Parathyroid adenoma (tissue), 2 donors: ENCODE data around the gene HSPH1.
A peak's percentile ranks its signal among the peaks of the same experiment; 100 is the strongest.

Source experiments
- H2AFZ ChIP-seq: fragments of 300-600 bp; sonication (generic); one replicate; pipeline ENCODE4 v1.7.0; 2017; ENCODE audit warnings: antibody characterized with exemption, mild to moderate bottlenecking
- H3K27ac ChIP-seq: fragments of 300-600 bp; sonication (generic); one replicate; pipeline ENCODE4 v1.7.0; 2017
- H3K27me3 ChIP-seq: fragments of 300-600 bp; sonication (generic); one replicate; pipeline ENCODE4 v1.7.0; 2017; ENCODE audit warnings: low read length; ENCODE audit not compliant: control insufficient read depth, insufficient read depth
- H3K36me3 ChIP-seq: fragments of 300-600 bp; sonication (generic); one replicate; pipeline ENCODE4 v1.7.0; 2017; ENCODE audit warnings: low read length; ENCODE audit not compliant: control insufficient read depth, insufficient read depth
- H3K4me1 ChIP-seq: fragments of 300-600 bp; sonication (generic); one replicate; pipeline ENCODE4 v1.7.0; 2017; ENCODE audit warnings: control low read depth
- H3K4me2 ChIP-seq: fragments of 300-600 bp; sonication (generic); one replicate; pipeline ENCODE4 v1.7.0; 2017; ENCODE audit warnings: low read length
- H3K4me3 ChIP-seq: fragments of 300-600 bp; sonication (generic); one replicate; pipeline ENCODE4 v1.7.0; 2017; ENCODE audit warnings: low read depth, low read length
- H3K79me2 ChIP-seq: fragments of 300-600 bp; sonication (generic); one replicate; pipeline ENCODE4 v1.7.0; 2017; ENCODE audit warnings: control low read depth
- H3K9ac ChIP-seq: fragments of 300-600 bp; sonication (generic); one replicate; pipeline ENCODE4 v1.7.0; 2017; ENCODE audit warnings: mild to moderate bottlenecking
- H3K9me3 ChIP-seq: fragments of 300-600 bp; sonication (generic); one replicate; pipeline ENCODE4 v1.7.0; 2017; ENCODE audit warnings: low read length; ENCODE audit not compliant: control insufficient read depth
- CTCF ChIP-seq: fragments of 300-600 bp; sonication (generic); IDR thresholded peaks from one replicate; pipeline ENCODE4 v1.7.0; 2017; ENCODE audit warnings: antibody characterized with exemption, mild to moderate bottlenecking
- donor health status: primary hyperparathyroidism.

Gene HSPH1

GRCh38 chr13:31166591-31166990 lies 4.9 kb upstream of the HSPH1 start:
- H2AFZ ChIP-seq = no peak overlapping the region
- TF ChIP-seq CTCF = no peak
- no peaks in the 10 kb centered on the region for H3K9me3 ChIP-seq
- no peaks in the 10 kb centered on the region for H3K4me1 ChIP-seq
- H3K4me2 ChIP-seq = no peak overlapping the region
- no peaks in the 10 kb centered on the region for H3K79me2 ChIP-seq
- H3K27me3 ChIP-seq = no peaks in the 10 kb centered on the region
- H3K36me3 ChIP-seq = no peaks in the 10 kb centered on the region
- no peak overlapping the region for H3K9ac ChIP-seq
- no peak overlapping the region for H3K4me3 ChIP-seq
- H3K27ac ChIP-seq = no peak overlapping the region

- H3K27ac ChIP-seq = peak overlapping the region; percentile 89
- TF ChIP-seq CTCF = no peak
- H3K79me2 ChIP-seq = peaks cover 12% of the 10 kb centered on the region
- H3K4me3 ChIP-seq = peak overlapping the region; percentile 96
- H3K4me1 ChIP-seq = no peaks in the 10 kb centered on the region
- H3K4me2 ChIP-seq = peak overlapping the region; percentile 94
- H3K9ac ChIP-seq = no peak overlapping the region
- H3K27me3 ChIP-seq = no peaks in the 10 kb centered on the region
- peak overlapping the region; percentile 90 for H2AFZ ChIP-seq
- no peaks in the 10 kb centered on the region for H3K36me3 ChIP-seq
- no peaks in the 10 kb centered on the region for H3K9me3 ChIP-seq
Observed at GRCh38 chr13:31162151-31163008, 676 bp upstream of the HSPH1 start.

- peaks cover 12% of the 10 kb centered on the region for H3K79me2 ChIP-seq
- H3K4me2 ChIP-seq = peak overlapping the region; percentile 94
- H2AFZ ChIP-seq = peak overlapping the region; percentile 90
- peak overlapping the region; percentile 89 for H3K27ac ChIP-seq
- peak overlapping the region; percentile 67 for H3K9ac ChIP-seq
- H3K4me3 ChIP-seq = peak overlapping the region; percentile 96
- no peaks in the 10 kb centered on the region for H3K4me1 ChIP-seq
- TF ChIP-seq CTCF = no peak
- no peaks in the 10 kb centered on the region for H3K27me3 ChIP-seq
- no peaks in the 10 kb centered on the region for H3K36me3 ChIP-seq
- H3K9me3 ChIP-seq = no peaks in the 10 kb centered on the region
Observed at GRCh38 chr13:31160857-31161556, 697 bp downstream of the HSPH1 start.

- Histone ChIP-seq H3K79me2 (peaks cover 12% of the 10 kb centered on the region), H3K4me1 (no peaks in the 10 kb centered on the region), H3K27ac (no peak overlapping the region), H3K9ac (no peak overlapping the region), H2AFZ (no peak overlapping the region), H3K4me3 (no peak overlapping the region), H3K27me3 (no peaks in the 10 kb centered on the region), H3K9me3 (no peaks in the 10 kb centered on the region), H3K4me2 (no peak overlapping the region), H3K36me3 (no peaks in the 10 kb centered on the region)
- no peak for TF ChIP-seq CTCF
Observed at GRCh38 chr13:31159306-31159705, 2.4 kb downstream of the HSPH1 start.
